SU-DHL-6 (cell line): Measurements from ENCODE around the gene ZBTB16.

Source experiments
- EZH2phosphoT487 ChIP-seq: fragments of 200-600 bp; sonication (generic), shearing (Covaris generic); conservative IDR thresholded peaks from 2 replicates; pipeline ENCODE4 v1.6.1; 2018; ENCODE audit warnings: mild to moderate bottlenecking, antibody characterized with exemption, low read length, moderate library complexity, mixed read lengths
- TF ChIP-seq, protein P1 (sequence below): fragments of 200-600 bp; sonication (generic); IDR thresholded peaks from one replicate; pipeline ENCODE4 v1.5.1; 2017; ENCODE audit warnings: antibody characterized with exemption, mild to moderate bottlenecking, low read length, moderate library complexity; ENCODE audit not compliant: insufficient read depth, poor library complexity, severe bottlenecking

DNA sequence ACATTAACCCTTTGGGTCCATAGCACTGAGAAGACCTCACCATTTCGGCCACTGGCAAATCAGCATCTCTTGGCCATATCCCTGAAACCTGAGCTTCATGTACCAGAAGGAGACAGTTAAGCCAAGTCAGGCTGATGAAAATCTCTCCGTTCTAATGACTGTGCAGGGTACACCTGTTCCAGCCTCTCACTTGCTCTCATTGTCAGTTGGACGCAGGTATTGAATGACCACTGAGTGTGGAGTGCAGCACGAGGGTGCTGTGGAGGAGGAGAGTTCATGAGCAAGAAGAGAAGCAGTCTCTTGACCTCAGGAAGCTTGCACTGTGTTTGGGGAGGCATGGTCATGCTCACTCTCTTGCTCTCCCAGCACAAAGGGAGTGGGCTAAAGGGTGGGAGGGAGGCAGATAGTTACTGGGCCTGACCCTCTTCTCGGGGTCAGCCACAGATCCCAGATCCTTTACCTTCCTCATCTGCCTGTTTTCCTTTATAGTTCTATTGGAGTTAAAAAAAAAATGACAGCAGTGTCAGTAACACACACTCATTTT is 65.2 kb downstream of the ZBTB16 start:
- TF ChIP-seq, protein P1, sequence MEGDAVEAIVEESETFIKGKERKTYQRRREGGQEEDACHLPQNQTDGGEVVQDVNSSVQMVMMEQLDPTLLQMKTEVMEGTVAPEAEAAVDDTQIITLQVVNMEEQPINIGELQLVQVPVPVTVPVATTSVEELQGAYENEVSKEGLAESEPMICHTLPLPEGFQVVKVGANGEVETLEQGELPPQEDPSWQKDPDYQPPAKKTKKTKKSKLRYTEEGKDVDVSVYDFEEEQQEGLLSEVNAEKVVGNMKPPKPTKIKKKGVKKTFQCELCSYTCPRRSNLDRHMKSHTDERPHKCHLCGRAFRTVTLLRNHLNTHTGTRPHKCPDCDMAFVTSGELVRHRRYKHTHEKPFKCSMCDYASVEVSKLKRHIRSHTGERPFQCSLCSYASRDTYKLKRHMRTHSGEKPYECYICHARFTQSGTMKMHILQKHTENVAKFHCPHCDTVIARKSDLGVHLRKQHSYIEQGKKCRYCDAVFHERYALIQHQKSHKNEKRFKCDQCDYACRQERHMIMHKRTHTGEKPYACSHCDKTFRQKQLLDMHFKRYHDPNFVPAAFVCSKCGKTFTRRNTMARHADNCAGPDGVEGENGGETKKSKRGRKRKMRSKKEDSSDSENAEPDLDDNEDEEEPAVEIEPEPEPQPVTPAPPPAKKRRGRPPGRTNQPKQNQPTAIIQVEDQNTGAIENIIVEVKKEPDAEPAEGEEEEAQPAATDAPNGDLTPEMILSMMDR = no peak
- no peak for TF ChIP-seq EZH2phosphoT487
